Activated CD4-positive, CD25-positive, alpha-beta regulatory T cell treated with anti-CD3 and anti-CD28 coated beads, Interleukin-2, amount 50 U/mL, for 24 hours (primary cell): ENCODE results near the gene CFAP210.

Experiments used
- ATAC-seq, 2 donors: fragments of 150-1000 bp; cut with Tn5 transposase; one replicate each; pipeline ENCODE4 v1.10.0; 2021; ENCODE audit warnings: mild to moderate bottlenecking in 1 of 2, moderate library complexity in 1 of 2

Gene CFAP210

DNA sequence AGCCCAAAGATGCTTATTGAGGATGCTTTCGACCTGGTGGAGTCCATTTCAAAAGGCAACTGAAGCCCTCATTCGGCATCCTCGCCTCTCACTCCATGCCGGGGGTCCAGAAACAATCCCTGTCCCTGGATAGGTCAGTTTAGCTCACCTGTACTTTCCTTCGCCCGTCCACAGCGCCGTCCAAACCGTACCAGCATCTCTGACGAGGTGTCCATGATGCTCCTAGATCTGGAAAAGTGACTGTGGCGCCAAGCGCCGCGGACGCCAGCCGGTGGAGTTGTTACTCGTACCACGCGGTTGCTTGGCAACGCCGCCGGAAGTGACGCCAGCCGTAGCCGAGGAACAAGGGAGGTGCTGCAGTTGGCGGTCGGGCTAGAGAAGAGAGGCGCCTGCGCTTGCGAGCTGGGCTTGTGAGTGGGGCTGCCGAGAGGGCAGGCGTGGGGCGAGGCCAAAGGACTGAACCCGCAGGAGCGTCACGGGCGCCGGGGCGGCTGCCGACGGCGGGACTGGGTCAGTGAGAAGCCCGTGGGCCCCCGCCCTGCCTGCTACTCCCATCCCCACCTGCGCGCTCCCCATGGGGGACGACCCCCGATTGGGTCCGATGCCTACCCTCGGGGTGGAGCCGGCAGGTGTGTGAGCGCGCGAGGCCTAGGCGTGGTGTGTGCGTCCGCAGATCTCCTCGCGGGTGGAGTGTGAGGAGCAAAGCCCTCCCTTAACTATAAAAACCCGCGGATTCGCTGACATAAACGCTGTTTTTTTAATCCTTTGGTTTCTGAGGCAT, at the start of gene CFAP210, which contains the start of gene PHOSPHO2:
CFAP210 (minus strand) TSS at position 293 of the 781 bp plus-strand sequence; CDS start at position 215, 78 bp downstream.
PHOSPHO2 (plus strand) TSS at position 357 of the 781 bp plus-strand sequence. CDS start 6,503 bp downstream, outside the sequence.
- ATAC-seq, result peak; percentile 99 to 100

GRCh38 chr2:169743549-169743948, 49.3 kb upstream of the CFAP210 start:
- no peak for ATAC-seq

DNA sequence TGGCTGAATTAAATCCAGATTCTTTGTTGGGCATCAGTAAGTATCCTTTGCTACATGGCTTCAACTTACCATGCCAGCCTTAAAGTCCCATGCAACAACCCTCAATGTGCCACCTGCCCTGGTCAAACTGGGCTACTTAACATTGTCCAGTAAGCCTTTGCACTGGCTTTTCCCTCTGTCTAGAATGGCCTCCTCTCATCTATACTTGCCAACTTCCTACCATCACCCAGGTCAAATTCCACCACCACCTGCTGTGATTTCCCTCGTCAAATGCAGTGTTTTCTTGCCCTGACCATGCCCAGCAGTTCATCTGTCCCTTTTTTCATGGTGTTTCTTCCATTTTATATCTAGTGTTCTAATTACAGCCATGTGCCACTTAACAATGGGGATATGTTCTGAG, 45.1 kb upstream of the CFAP210 start:
- no peak for ATAC-seq

GRCh38 chr2:169738566-169739229, 44.5 kb upstream of the CFAP210 start:
- ATAC-seq, result no peak

GRCh38 chr2:169736902-169737301, 42.7 kb upstream of the CFAP210 start:
- no peak for ATAC-seq

DNA sequence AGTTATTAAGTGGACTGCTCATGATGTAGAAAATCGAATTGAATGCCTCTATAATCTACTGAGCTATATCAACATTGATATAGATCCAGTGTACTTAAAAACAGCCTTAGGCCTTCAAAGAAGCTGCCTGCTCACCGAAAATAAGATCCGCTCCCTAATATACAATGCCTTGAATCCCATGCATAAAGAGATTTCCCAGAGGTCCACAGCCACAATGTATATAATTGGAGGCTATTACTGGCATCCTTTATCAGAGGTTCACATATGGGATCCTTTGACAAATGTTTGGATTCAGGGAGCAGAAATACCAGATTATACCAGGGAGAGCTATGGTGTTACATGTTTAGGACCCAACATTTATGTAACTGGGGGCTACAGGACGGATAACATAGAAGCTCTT, 41.4 kb upstream of the CFAP210 start:
- no peak for ATAC-seq

- ATAC-seq, result peak; percentile 25 to 31
Measured at GRCh38 chr2:169734169-169734847, 40.1 kb upstream of the CFAP210 start.

DNA sequence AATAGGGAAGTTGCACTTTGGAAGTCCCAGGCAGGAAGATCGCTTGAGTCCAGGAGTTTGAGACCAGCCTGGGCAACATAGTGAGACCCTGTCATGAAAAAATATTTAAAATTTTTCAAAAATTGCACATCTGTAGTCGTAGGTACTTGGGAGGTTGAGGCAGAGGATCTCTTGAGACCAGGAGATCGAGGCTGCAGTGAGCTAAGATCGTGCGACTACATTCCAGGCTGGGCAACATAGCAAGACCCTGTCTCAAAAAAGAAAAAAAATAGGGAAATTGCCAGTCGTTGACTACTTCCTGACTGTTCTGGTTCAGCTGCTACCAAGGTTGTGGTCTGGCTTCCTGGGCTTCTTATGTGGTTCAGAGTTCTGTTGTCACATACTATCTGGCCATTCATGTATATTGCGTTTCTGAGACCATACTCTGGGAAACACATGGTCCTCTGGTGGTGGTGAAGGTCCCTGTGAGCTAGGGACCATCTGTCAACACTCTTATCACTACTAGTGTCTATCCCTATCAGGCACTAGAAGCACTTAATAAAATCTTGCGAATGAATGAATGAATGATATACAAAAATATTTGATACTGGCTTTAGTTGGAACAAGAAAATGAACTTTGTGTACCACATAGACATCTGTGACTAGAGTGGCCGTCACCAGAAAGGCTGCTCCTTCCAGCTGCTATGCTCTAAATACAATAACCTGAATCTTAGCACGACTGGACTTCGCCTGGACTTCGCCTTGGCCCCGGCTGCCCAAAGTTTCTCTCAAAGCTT, 38.6 kb upstream of the CFAP210 start:
- no peak for ATAC-seq

DNA sequence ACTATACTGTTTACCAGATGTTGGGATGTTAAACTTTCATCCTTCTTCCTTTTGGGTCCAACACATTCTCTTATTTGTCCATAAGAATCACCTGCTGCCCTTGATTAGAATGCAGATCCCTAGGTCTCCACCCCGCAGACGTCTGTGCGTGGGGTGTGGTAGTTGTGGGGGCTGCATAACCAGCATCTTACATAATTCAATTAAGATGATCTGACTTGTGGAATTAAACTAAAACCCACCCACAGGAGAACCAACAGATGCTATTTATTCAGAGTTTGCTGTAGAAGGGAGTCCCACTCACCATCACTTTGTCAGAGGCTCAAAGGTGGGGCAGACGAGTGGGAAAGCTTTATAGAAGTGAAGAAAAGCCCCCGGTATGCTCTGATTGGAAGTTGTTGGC, 37.9 kb upstream of the CFAP210 start:
- ATAC-seq, result no peak

DNA sequence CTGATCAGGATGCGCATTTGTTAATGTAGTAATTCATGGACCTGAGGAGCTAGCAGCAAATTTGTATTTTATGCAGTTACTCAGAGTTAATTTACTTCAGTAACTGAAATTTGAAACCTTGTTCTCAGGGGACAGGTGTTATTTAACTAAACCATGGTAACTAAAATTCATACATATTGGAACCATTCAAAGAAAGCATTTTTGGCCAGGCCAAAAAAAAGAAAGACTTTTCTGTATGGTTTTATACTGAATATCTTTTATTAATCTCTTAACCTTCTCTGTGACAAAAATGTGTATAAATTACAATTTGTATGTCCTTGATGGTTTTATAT, 35.0 kb upstream of the CFAP210 start:
- no peak for ATAC-seq

- ATAC-seq, result no peak
Measured at GRCh38 chr2:169727065-169727464, 32.9 kb upstream of the CFAP210 start.

DNA sequence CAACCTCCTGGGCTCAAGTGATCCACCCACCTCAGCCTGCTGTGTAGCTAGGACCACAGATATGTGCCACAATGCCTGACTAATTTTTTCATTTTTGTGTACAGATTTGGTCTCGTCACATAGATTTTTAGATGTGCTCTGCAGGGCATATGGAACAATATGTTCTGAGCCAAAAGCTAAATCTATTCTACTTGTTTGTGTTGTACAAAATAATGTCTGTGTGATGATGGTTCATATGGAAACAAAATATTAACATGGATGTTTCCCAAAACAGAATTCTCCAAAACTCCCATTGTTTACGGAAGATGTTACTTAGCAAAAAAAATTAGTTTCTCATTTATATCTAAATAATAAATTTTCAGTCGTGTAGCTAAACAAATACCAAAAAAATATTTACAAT, 26.8 kb upstream of the CFAP210 start:
- no peak for ATAC-seq

GRCh38 chr2:169718930-169719504, 24.8 kb upstream of the CFAP210 start:
- ATAC-seq, result no peak

DNA sequence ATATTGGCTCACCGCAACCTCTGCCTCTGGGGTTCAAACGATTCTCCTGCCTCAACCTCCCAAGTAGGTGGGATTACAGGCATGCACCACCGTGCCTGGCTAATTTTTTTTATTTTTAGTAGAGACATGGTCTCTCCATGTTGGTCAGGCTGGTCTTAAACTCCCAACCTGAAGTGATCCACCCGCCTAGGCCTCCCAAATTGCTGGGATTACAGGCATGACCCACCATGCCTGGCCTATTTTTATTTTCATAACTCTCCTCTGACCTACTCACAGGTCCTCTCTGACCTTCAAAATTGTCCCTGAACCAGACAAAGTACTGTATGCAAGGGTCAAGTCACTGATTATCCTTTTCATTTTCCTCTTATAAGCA, 23.5 kb upstream of the CFAP210 start:
- ATAC-seq, result no peak

GRCh38 chr2:169716938-169717690, 22.9 kb upstream of the CFAP210 start:
- no peak for ATAC-seq

- no peak for ATAC-seq
Measured at GRCh38 chr2:169716238-169716886, 22.2 kb upstream of the CFAP210 start.

- ATAC-seq, result no peak
Measured at GRCh38 chr2:169715379-169716237, 21.4 kb upstream of the CFAP210 start.

DNA sequence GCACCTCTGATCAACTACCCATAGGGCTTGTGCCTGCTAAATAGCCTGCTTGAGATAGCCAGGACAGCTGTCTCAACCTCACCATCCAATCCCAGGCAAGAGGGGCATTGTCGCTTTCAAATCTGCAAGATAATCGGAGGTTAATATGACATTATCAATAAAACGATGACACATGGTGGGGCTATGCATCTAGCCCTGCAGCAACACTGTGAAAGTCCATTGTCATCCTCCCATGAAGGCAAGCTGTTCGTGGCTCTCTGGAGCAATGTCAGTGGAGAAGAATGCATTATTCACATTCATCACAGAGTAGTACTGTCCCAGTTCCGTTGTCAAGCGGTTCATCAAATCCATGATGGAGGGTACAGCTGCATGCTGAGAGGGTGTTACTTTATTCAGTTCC, 20.5 kb upstream of the CFAP210 start:
- ATAC-seq, result no peak

GRCh38 chr2:169713331-169713730, 19.1 kb upstream of the CFAP210 start:
- no peak for ATAC-seq

DNA sequence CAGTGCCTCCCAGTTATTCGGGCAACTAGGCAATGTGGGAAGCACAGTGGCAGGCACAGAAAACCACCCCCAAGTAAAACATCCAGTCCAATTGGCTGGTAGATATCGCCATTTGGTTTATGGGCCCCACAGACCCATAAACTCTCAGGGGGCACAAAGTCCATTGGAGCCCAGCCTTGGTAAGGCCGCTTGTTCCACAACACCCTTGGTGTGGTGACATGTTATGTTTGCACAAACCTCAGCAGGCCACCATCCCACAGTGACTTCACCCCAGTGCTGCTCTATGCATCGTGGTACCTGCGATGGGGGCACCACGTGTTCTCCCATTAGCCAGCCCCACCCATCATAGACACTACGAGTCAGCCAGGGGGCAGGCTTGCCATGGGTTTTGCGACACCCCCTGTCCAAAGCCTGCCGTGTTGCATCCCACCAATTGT, 18.6 kb upstream of the CFAP210 start:
- no peak for ATAC-seq
